Osteocyte (in vitro differentiated cells): ENCODE data around the gene NAGPA. TPM values are rescaled to one million over a fixed set of nuclear protein-coding genes. Genes with fewer than 3 reads are reported as not detected.

ENCODE experiments used
- DNase-seq: peaks from one replicate; pipeline ENCODE4 v3.0.0; 2021; ENCODE audit warnings: mixed read lengths; ENCODE audit not compliant: unreplicated experiment; ENCODE audit errors: extremely low spot score
- H3K27ac Mint-ChIP-seq: one replicate; pipeline ENCODE4 v1.8.0; 2021; ENCODE audit warnings: mild to moderate bottlenecking, mixed read lengths; ENCODE audit not compliant: unreplicated experiment
- H3K27me3 Mint-ChIP-seq: one replicate; pipeline ENCODE4 v1.8.0; 2021; ENCODE audit warnings: mixed read lengths; ENCODE audit not compliant: unreplicated experiment
- H3K36me3 Mint-ChIP-seq: one replicate; pipeline ENCODE4 v1.8.0; 2021; ENCODE audit warnings: mixed read lengths; ENCODE audit not compliant: unreplicated experiment
- H3K4me1 Mint-ChIP-seq: one replicate; pipeline ENCODE4 v1.8.0; 2021; ENCODE audit warnings: mixed read lengths; ENCODE audit not compliant: unreplicated experiment
- H3K4me3 Mint-ChIP-seq: one replicate; pipeline ENCODE4 v1.8.0; 2021; ENCODE audit warnings: mild to moderate bottlenecking, moderate library complexity, mixed read lengths; ENCODE audit not compliant: unreplicated experiment
- H3K9me3 Mint-ChIP-seq: one replicate; pipeline ENCODE4 v1.8.0; 2021; ENCODE audit warnings: mixed read lengths; ENCODE audit not compliant: unreplicated experiment
- CTCF ChIP-seq: fragments of 200-600 bp; sonication (generic); IDR thresholded peaks from 2 replicates; pipeline ENCODE4 v1.5.0; 2021; ENCODE audit warnings: antibody characterized with exemption, mild to moderate bottlenecking, moderate library complexity
- total RNA-seq: library from RNA; stranded (reverse); gene quantifications from 2 replicates; pipeline ENCODE4 v1.2.1, GENCODE V29; 2021

Gene NAGPA
- total RNA-seq, 1 donor from 2014 or later, result 19.9 TPM

DNA sequence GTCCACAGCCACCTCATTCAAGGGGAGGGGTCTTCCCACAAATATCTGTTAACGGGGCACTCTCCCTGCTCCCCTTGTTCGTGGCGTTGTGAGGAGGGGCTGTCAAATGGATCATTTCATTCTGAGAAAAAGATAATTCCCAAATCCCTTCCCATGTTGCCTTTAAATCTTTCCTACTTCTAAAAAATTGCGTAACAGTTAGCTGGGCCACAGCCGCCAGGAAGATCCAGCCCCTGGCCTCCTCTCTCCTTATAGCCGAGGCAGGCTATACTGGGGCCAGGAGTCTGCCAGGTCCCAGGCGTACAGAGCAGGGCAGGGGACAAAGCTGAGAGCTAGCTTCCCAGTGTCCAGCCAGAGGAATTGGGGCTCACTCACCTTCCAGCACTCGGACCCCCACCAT lies 31.6 kb upstream of the NAGPA start:
- no peak overlapping the region for H3K4me3 Mint-ChIP-seq
- H3K4me1 Mint-ChIP-seq, result no peaks in the 10 kb centered on the region
- DNase-seq, result no peak
- TF ChIP-seq CTCF, result no peak
- H3K27me3 Mint-ChIP-seq, result peaks cover 39% of the 10 kb centered on the region
- H3K27ac Mint-ChIP-seq, result no peak overlapping the region
- H3K36me3 Mint-ChIP-seq, result no peaks in the 10 kb centered on the region
- H3K9me3 Mint-ChIP-seq, result no peaks in the 10 kb centered on the region

- TF ChIP-seq CTCF, result no peak
- Mint-ChIP-seq H3K4me1 (no peaks in the 10 kb centered on the region), H3K27ac (no peak overlapping the region), H3K36me3 (no peaks in the 10 kb centered on the region), H3K4me3 (no peak overlapping the region), H3K27me3 (peaks cover 39% of the 10 kb centered on the region), H3K9me3 (no peaks in the 10 kb centered on the region)
- no peak for DNase-seq
Observed at GRCh38 chr16:5064915-5065314, 31.2 kb upstream of the NAGPA start.

DNA sequence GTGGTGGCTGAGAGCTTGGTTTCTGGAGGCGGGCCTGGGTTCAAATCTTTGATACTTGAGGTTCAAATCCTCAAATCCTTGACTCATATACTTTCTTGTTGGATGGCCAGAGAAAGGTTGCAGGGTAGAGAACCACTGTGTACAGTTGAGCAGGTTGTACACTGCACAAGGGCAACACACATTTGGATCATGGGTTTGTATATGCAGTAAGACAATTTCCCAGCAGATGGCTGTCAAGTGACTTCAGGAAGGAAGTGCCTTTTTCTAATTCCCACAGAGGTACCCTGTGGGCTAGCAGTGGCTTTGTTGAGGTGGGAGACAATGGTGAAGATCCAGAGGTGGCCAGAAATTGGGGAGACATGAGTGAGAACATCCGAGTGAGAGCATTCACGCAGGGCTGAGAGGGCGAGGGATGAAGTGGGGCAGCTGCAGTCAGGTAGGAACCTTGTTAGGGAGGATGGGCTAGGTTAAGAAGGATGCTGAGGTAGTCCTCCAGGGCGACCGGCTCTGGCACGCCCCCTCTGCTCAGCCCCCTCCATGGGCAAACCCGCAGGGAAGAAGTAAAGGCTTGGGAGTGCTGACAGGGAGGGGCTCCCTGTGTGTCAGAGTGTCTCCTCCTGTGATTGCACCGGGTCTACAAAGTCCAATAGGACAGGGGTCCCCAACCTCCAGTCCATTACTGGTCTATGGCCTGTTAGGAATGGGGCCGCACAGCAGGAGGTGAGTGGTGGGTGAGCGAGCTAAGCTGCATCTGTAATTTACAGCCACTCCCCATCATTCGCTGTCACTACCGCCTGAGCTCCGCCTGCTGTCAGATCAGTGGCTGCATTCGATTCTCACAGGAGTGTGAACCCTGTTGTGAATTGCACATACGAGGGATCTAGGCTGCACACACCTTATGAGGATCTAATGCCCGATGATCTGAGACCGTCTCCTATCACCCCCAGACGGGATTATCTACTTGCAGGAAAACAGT lies 29.3 kb upstream of the NAGPA start:
- H3K4me3 Mint-ChIP-seq, result no peak overlapping the region
- H3K9me3 Mint-ChIP-seq, result no peaks in the 10 kb centered on the region
- no peak for TF ChIP-seq CTCF
- H3K27me3 Mint-ChIP-seq, result peaks cover 38% of the 10 kb centered on the region
- H3K36me3 Mint-ChIP-seq, result no peaks in the 10 kb centered on the region
- no peak for DNase-seq
- H3K27ac Mint-ChIP-seq, result no peak overlapping the region
- H3K4me1 Mint-ChIP-seq, result peaks cover 2% of the 10 kb centered on the region

DNA sequence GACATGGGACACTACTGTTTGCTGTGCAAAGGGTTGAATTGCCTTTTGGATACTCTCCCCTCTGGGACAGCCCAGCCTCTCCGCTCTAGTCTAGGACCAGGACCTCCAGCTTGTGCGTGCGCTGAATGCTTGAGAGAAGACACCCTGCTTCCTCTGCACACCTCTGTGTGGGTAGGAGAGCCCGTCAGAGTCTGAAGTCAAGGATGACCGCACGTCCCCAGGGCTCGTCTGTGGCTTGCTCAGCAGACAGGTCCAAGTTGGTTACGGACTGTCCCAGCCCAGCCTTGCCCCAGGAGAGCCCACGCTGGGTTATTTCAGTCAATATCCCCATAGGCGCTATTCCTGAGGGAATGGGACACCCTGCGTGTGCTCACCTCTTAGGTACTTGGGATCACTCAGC lies 28.3 kb upstream of the NAGPA start:
- Mint-ChIP-seq H3K27ac (no peak overlapping the region), H3K4me3 (no peak overlapping the region), H3K4me1 (peaks cover 2% of the 10 kb centered on the region), H3K36me3 (no peaks in the 10 kb centered on the region), H3K27me3 (peaks cover 28% of the 10 kb centered on the region), H3K9me3 (no peaks in the 10 kb centered on the region)
- DNase-seq, result no peak
- TF ChIP-seq CTCF, result no peak

DNA sequence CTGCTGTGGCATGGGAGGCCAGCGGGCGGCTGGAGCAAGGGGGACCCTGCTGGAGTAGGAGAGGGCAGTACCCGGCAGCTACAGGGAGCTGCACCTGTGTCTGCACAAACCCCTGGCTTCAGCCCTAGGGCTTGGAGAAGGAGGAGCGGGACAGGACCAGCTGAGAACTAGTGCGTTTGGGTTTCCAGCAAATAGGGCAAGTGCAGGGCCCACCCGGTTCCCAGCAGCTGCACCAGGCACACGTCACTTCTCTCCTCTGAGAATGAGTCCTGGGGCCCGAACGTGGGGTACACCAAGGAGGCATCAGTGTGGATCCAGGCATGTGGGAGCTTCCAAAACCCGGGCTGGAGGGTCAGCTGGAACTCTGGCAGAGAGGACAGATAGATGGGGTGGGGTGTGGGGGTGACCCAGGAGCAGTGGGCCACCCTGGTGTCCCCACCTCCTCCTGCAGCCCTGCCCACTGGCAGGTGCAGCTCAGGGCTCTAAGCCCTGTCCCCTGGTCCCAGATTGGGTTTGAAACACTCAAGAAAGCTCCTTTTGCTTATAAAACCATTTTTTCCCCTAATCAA lies 26.4 kb upstream of the NAGPA start:
- H3K36me3 Mint-ChIP-seq, result no peaks in the 10 kb centered on the region
- TF ChIP-seq CTCF, result no peak

More for the DNA sequence above, 26.4 kb upstream of the NAGPA start:
- no peaks in the 10 kb centered on the region for H3K9me3 Mint-ChIP-seq
- H3K27ac Mint-ChIP-seq, result no peak overlapping the region
- H3K27me3 Mint-ChIP-seq, result peaks cover 23% of the 10 kb centered on the region
- peaks cover 2% of the 10 kb centered on the region for H3K4me1 Mint-ChIP-seq
- no peak overlapping the region for H3K4me3 Mint-ChIP-seq
- no peak for DNase-seq
